WERI-Rb-1 (cell line): ENCODE results near the gene DYNLT3.

Experiments
- DNase-seq: peaks from one replicate; pipeline ENCODE4 v3.0.0-alpha.2; 2020
- H3K27ac ChIP-seq: fragments of 250-450 bp; sonication (Bioruptor Pico); 2 replicates; pipeline ENCODE4 v1.5.1; 2020; ENCODE audit warnings: mild to moderate bottlenecking, moderate library complexity
- H3K27me3 ChIP-seq: fragments of 250-450 bp; sonication (Bioruptor Pico); 2 replicates; pipeline ENCODE4 v1.5.1; 2021; ENCODE audit warnings: mild to moderate bottlenecking, low read depth, moderate library complexity; ENCODE audit not compliant: insufficient read depth, severe bottlenecking
- H3K36me3 ChIP-seq: fragments of 250-450 bp; sonication (Bioruptor Pico); 2 replicates; pipeline ENCODE4 v1.5.1; 2020; ENCODE audit warnings: mild to moderate bottlenecking, moderate library complexity
- H3K4me3 ChIP-seq: 2 replicates; pipeline ENCODE4 v1.5.1; 2011; ENCODE audit warnings: low read depth, mild to moderate bottlenecking, control low read depth, low read length
- H3K9me3 ChIP-seq: fragments of 250-450 bp; sonication (Bioruptor Pico); 2 replicates; pipeline ENCODE4 v1.5.1; 2021; ENCODE audit warnings: mild to moderate bottlenecking, moderate library complexity; ENCODE audit not compliant: severe bottlenecking
- TF ChIP-seq, protein P1 (sequence below): IDR thresholded peaks from 2 replicates; pipeline ENCODE4 v1.5.1; 2011; ENCODE audit warnings: low read depth, mild to moderate bottlenecking, control low read depth, inconsistent platforms, low read length

DYNLT3 gene

DNA sequence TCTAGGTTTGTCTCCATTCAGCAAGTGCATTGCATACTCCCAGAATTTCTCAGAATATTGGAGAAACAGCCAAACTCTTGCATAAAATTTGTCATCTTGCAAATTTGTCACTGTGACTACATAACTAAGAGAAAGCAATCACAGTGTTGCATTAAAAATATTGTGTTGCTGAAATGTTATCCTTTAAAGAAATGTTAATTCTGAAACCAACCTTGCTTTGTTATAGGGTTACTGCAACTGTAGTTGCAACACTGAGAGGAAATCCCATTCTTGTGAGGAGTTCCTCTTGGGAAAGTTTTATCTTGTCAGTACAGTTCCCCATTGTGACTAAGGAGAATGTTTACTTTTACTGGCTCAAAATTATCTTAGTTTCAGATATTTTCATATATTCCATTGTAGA, 46.7 kb downstream of the DYNLT3 start:
- Histone ChIP-seq H3K9me3 (no peaks in the 10 kb centered on the region), H3K27me3 (no peaks in the 10 kb centered on the region), H3K27ac (no peak overlapping the region), H3K4me3 (no peak overlapping the region), H3K36me3 (no peaks in the 10 kb centered on the region)
- DNase-seq = no peak
- TF ChIP-seq, protein P1, sequence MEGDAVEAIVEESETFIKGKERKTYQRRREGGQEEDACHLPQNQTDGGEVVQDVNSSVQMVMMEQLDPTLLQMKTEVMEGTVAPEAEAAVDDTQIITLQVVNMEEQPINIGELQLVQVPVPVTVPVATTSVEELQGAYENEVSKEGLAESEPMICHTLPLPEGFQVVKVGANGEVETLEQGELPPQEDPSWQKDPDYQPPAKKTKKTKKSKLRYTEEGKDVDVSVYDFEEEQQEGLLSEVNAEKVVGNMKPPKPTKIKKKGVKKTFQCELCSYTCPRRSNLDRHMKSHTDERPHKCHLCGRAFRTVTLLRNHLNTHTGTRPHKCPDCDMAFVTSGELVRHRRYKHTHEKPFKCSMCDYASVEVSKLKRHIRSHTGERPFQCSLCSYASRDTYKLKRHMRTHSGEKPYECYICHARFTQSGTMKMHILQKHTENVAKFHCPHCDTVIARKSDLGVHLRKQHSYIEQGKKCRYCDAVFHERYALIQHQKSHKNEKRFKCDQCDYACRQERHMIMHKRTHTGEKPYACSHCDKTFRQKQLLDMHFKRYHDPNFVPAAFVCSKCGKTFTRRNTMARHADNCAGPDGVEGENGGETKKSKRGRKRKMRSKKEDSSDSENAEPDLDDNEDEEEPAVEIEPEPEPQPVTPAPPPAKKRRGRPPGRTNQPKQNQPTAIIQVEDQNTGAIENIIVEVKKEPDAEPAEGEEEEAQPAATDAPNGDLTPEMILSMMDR = no peak

DNA sequence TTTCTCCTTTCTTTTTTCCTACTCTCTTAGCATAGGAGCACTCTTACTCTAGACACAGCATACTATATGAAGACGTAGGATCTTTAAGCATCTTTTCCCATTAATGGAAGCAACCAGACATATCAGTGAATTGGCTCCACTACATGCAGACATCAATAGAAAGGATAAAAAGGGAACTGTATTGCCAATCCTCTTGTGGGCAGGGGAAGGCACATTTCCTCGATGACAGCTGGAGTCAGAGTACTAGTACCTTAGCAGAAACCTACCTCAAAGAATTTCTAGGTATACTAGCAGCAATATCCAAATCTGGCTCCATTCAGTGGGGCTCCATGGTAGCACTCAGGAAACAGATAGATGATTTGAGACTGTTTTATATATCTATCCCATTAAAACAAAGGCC, 47.4 kb downstream of the DYNLT3 start:
- TF ChIP-seq, protein P1 = no peak
- no peak for DNase-seq
- Histone ChIP-seq H3K9me3 (no peaks in the 10 kb centered on the region), H3K27me3 (no peaks in the 10 kb centered on the region), H3K4me3 (no peak overlapping the region), H3K36me3 (no peaks in the 10 kb centered on the region), H3K27ac (no peak overlapping the region)

DNA sequence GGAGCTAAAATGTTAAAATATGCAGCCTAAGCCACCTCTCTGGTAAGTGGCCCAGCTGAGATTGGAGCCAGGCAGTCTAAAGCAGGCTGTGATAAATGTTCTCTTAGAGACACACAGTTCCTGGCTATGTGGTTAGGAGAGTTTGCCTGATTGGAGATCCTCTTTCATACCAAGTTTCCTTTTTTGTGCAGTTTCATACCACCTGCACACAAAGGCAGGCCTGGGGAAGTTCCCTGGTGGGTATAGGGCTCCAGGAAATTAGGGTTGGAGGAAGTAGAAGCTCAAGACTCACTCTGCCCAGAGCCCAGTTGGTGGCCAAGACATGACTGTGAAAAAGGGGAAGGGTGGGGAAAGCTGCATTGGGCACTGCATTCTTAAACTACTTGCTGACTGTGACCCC, 50.6 kb downstream of the DYNLT3 start:
- H3K27ac ChIP-seq = no peak overlapping the region
- no peaks in the 10 kb centered on the region for H3K9me3 ChIP-seq
- no peak overlapping the region for H3K4me3 ChIP-seq
- H3K36me3 ChIP-seq = no peaks in the 10 kb centered on the region
- DNase-seq = no peak
- TF ChIP-seq, protein P1 = no peak
- no peaks in the 10 kb centered on the region for H3K27me3 ChIP-seq

DNA sequence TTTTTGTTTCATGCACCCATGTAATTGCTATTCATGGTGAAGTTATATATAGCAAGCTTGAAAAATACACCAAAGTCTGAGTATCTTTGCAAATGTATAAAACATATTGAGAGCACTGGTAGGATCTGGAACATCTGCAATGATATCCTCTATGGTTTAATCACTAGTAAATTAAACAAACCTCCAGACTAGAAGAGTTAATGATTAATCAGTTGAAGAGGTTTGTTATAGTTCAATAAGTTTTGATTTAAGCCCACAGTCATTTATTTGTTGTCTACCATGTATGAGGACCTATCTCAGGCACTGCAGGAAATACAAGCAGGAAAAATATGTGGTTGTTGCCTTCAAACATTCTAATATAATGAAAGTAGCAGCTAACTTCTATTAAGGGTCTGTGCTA, 51.1 kb downstream of the DYNLT3 start:
- no peak for DNase-seq
- H3K4me3 ChIP-seq = no peak overlapping the region
- no peak overlapping the region for H3K27ac ChIP-seq
- H3K27me3 ChIP-seq = no peaks in the 10 kb centered on the region
- no peaks in the 10 kb centered on the region for H3K36me3 ChIP-seq
- no peaks in the 10 kb centered on the region for H3K9me3 ChIP-seq
- TF ChIP-seq, protein P1 = no peak
